ENCODE results near the gene RRP9. TPM values are rescaled to one million over a fixed set of nuclear protein-coding genes. Genes with fewer than 3 reads are reported as not detected.
"Not testable (repeated sequence)": the region's sequence is repeated elsewhere in the genome, so short reads cannot be mapped to it uniquely, and the experiment has no call there.

Gene RRP9
- total RNA-seq, 2 experiments from 2014 or later, result 6.4 to 7.6 TPM

- Mint-ChIP-seq H3K4me3 (no peak overlapping the region), H3K27me3 (no peaks in the 10 kb centered on the region)
- CTCF ChIA-PET, result no interaction called here
Measured at GRCh38 chr3:51930439-51930838, 11.3 kb downstream of the RRP9 start.

GRCh38 chr3:51929420-51930003 is 12.2 kb downstream of the RRP9 start:
- Mint-ChIP-seq H3K4me1 (ENCODE audit: low read depth) (no peaks in the 10 kb centered on the region), H3K9me3 (no peaks in the 10 kb centered on the region), H3K36me3 (ENCODE audit: low read depth) (peaks cover 17% of the 10 kb centered on the region), H3K4me3 (no peak overlapping the region), H3K27ac (no peak overlapping the region), H3K27me3 (no peaks in the 10 kb centered on the region)
- Histone ChIP-seq H3K36me3 (ENCODE audit: insufficient read depth, low read length) (peaks cover 21% of the 10 kb centered on the region), H3K27ac (ENCODE audit: low read depth in 1 of 2, low read length in 2 of 2) (no peak overlapping the region), H3K27me3 (ENCODE audit: control insufficient read depth in 1 of 2, insufficient read depth in 2 of 2, low read length in 2 of 2) (no peaks in the 10 kb centered on the region), H3K9me3 (ENCODE audit: control insufficient read depth in 1 of 2, insufficient read depth in 1 of 2, low read length in 2 of 2) (no peaks in the 10 kb centered on the region), H3K4me1 (ENCODE audit: insufficient read depth, low read length) (no peaks in the 10 kb centered on the region), H3K4me3 (ENCODE audit: low read length) (no peak overlapping the region)
- CTCF ChIA-PET, result no interaction called here
- intact Hi-C loops (cut with DNase I, micrococcal nuclease), result no loop called here
- POLR2A ChIA-PET, result no interaction called here
- TF ChIP-seq CTCF (IDR thresholded peaks at IDR 0.05), result no peak
- DNase-seq (no peak), ATAC-seq (ENCODE audit: poor library complexity) (no peak)

More at GRCh38 chr3:51930439-51930838, 11.3 kb downstream of the RRP9 start:
- DNase-seq, result no peak
- peaks cover 26% of the 10 kb centered on the region for H3K36me3 Mint-ChIP-seq (ENCODE audit: low read depth)
- Histone ChIP-seq H3K4me3 (ENCODE audit: low read length) (no peak overlapping the region), H3K9me3 (ENCODE audit: control insufficient read depth in 1 of 2, insufficient read depth in 1 of 2, low read length in 2 of 2) (no peaks in the 10 kb centered on the region), H3K36me3 (ENCODE audit: insufficient read depth, low read length) (peaks cover 30% of the 10 kb centered on the region), H3K27ac (ENCODE audit: low read depth in 1 of 2, low read length in 2 of 2) (no peak overlapping the region), H3K27me3 (ENCODE audit: control insufficient read depth in 1 of 2, insufficient read depth in 2 of 2, low read length in 2 of 2) (no peaks in the 10 kb centered on the region), H3K4me1 (ENCODE audit: insufficient read depth, low read length) (no peaks in the 10 kb centered on the region)
- TF ChIP-seq CTCF (IDR thresholded peaks at IDR 0.05), result no peak
- no peak overlapping the region for H3K27ac Mint-ChIP-seq
- intact Hi-C loops (cut with DNase I, micrococcal nuclease), result no loop called here
- ATAC-seq (ENCODE audit: poor library complexity), result no peak
- no peaks in the 10 kb centered on the region for H3K9me3 Mint-ChIP-seq
- H3K4me1 Mint-ChIP-seq (ENCODE audit: low read depth), result no peaks in the 10 kb centered on the region
- POLR2A ChIA-PET, result no interaction called here

GRCh38 chr3:51928981-51929380 is 12.7 kb downstream of the RRP9 start:
- H3K27ac ChIP-seq (ENCODE audit: low read depth in 1 of 2, low read length in 2 of 2); H3K27me3 Mint-ChIP-seq; H3K9me3 ChIP-seq (ENCODE audit: control insufficient read depth in 1 of 2, insufficient read depth in 1 of 2, low read length in 2 of 2); H3K9me3 Mint-ChIP-seq; DNase-seq; H3K4me1 ChIP-seq (ENCODE audit: insufficient read depth, low read length); H3K4me3 ChIP-seq (ENCODE audit: low read length); POLR2A ChIA-PET; intact Hi-C loops (cut with DNase I, micrococcal nuclease); H3K27me3 ChIP-seq (ENCODE audit: control insufficient read depth in 1 of 2, insufficient read depth in 2 of 2, low read length in 2 of 2); ATAC-seq (ENCODE audit: poor library complexity); H3K27ac Mint-ChIP-seq; H3K4me1 Mint-ChIP-seq (ENCODE audit: low read depth); H3K4me3 Mint-ChIP-seq; CTCF ChIA-PET: not testable (repeated sequence)
- H3K36me3 ChIP-seq (ENCODE audit: insufficient read depth, low read length), result peaks cover 15% of the 10 kb centered on the region
- peaks cover 12% of the 10 kb centered on the region for H3K36me3 Mint-ChIP-seq (ENCODE audit: low read depth)

- Histone ChIP-seq H3K4me3 (ENCODE audit: low read length) (no peak overlapping the region), H3K9me3 (ENCODE audit: control insufficient read depth in 1 of 2, insufficient read depth in 1 of 2, low read length in 2 of 2) (no peaks in the 10 kb centered on the region), H3K27ac (ENCODE audit: low read depth in 1 of 2, low read length in 2 of 2) (no peak overlapping the region), H3K36me3 (ENCODE audit: insufficient read depth, low read length) (peaks cover 10% of the 10 kb centered on the region), H3K27me3 (ENCODE audit: control insufficient read depth in 1 of 2, insufficient read depth in 2 of 2, low read length in 2 of 2) (no peaks in the 10 kb centered on the region), H3K4me1 (ENCODE audit: insufficient read depth, low read length) (no peaks in the 10 kb centered on the region)
- no peak for DNase-seq
- intact Hi-C loops (cut with DNase I, micrococcal nuclease), result no loop called here
- no peak overlapping the region for H3K27ac Mint-ChIP-seq
- no peaks in the 10 kb centered on the region for H3K4me1 Mint-ChIP-seq (ENCODE audit: low read depth)
- no peaks in the 10 kb centered on the region for H3K27me3 Mint-ChIP-seq
- no peaks in the 10 kb centered on the region for H3K9me3 Mint-ChIP-seq
- ChIA-PET POLR2A (no interaction called here), CTCF (no interaction called here)
- no peak for TF ChIP-seq CTCF (IDR thresholded peaks at IDR 0.05)
- ATAC-seq (ENCODE audit: poor library complexity), result no peak
- peaks cover 6% of the 10 kb centered on the region for H3K36me3 Mint-ChIP-seq (ENCODE audit: low read depth)
- H3K4me3 Mint-ChIP-seq, result no peak overlapping the region
Measured at GRCh38 chr3:51928438-51928837, 13.3 kb downstream of the RRP9 start.

All from CD4-positive, alpha-beta T cell (primary cell).